DOHH2 (cell line): ENCODE measurements around the gene COL5A1.

ENCODE experiments used
- EZH2phosphoT487 ChIP-seq: fragments of 200-600 bp; sonication (generic); IDR thresholded peaks from 2 replicates; pipeline ENCODE4 v1.6.1; 2017; ENCODE audit warnings: borderline replicate concordance, mild to moderate bottlenecking, antibody characterized with exemption, low read length, moderate library complexity, mixed read lengths
- TF ChIP-seq, protein P1 (sequence below): fragments of 200-600 bp; sonication (generic); IDR thresholded peaks from one replicate; pipeline ENCODE4 v1.5.1; 2014; ENCODE audit warnings: antibody characterized with exemption, mild to moderate bottlenecking, low read depth, low read length; ENCODE audit not compliant: poor library complexity, severe bottlenecking

GRCh38 chr9:134652291-134653225, 11.0 kb downstream of the COL5A1 start:
- TF ChIP-seq EZH2phosphoT487 = no peak
- TF ChIP-seq, protein P1, sequence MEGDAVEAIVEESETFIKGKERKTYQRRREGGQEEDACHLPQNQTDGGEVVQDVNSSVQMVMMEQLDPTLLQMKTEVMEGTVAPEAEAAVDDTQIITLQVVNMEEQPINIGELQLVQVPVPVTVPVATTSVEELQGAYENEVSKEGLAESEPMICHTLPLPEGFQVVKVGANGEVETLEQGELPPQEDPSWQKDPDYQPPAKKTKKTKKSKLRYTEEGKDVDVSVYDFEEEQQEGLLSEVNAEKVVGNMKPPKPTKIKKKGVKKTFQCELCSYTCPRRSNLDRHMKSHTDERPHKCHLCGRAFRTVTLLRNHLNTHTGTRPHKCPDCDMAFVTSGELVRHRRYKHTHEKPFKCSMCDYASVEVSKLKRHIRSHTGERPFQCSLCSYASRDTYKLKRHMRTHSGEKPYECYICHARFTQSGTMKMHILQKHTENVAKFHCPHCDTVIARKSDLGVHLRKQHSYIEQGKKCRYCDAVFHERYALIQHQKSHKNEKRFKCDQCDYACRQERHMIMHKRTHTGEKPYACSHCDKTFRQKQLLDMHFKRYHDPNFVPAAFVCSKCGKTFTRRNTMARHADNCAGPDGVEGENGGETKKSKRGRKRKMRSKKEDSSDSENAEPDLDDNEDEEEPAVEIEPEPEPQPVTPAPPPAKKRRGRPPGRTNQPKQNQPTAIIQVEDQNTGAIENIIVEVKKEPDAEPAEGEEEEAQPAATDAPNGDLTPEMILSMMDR = no peak
